Neutrophil (primary cell): ENCODE data around the gene CXCR2.
"Not testable (repeated sequence)": the region's sequence is repeated elsewhere in the genome, so short reads cannot be mapped to it uniquely, and the experiment has no call there.

Experiments used
- H3K27ac ChIP-seq: fragments of 200-600 bp; sonication (generic); 2 replicates; pipeline ENCODE4 v1.5.1; 2016; ENCODE audit warnings: mild to moderate bottlenecking, moderate library complexity
- H3K27me3 ChIP-seq: fragments of 200-600 bp; sonication (generic); 2 replicates; pipeline ENCODE4 v1.6.0; 2016; ENCODE audit warnings: mild to moderate bottlenecking
- H3K36me3 ChIP-seq: fragments of 200-600 bp; sonication (generic); 2 replicates; pipeline ENCODE4 v1.5.1; 2017
- H3K4me1 ChIP-seq, 2 experiments: fragments of 200-600 bp in 1 of 2; sonication (generic) in 1 of 2; 1 replicate in 1 of 2; 2 replicates in 1 of 2; pipeline versions ENCODE4 v1.5.1 to v1.6.1; 2013 to 2016; ENCODE audit warnings: low read depth in 1 of 2, low read length in 1 of 2, mild to moderate bottlenecking in 1 of 2, moderate library complexity in 1 of 2; ENCODE audit not compliant: control insufficient read depth in 1 of 2, insufficient read depth in 1 of 2
- H3K4me3 ChIP-seq, 2 experiments: fragments of 200-600 bp in 1 of 2; sonication (generic) in 1 of 2; 1 replicate in 1 of 2; 2 replicates in 1 of 2; pipeline ENCODE4 v1.5.1; 2013 to 2016; ENCODE audit warnings: low read depth in 1 of 2, low read length in 1 of 2, mild to moderate bottlenecking in 1 of 2, moderate library complexity in 1 of 2
- H3K9me3 ChIP-seq: fragments of 200-600 bp; sonication (generic); 2 replicates; pipeline ENCODE4 v1.5.1; 2016
- CTCF ChIP-seq: fragments of 200-600 bp; sonication (generic); IDR thresholded peaks from 2 replicates; pipeline ENCODE4 v1.5.1; 2016; ENCODE audit warnings: antibody characterized with exemption

Gene CXCR2

DNA sequence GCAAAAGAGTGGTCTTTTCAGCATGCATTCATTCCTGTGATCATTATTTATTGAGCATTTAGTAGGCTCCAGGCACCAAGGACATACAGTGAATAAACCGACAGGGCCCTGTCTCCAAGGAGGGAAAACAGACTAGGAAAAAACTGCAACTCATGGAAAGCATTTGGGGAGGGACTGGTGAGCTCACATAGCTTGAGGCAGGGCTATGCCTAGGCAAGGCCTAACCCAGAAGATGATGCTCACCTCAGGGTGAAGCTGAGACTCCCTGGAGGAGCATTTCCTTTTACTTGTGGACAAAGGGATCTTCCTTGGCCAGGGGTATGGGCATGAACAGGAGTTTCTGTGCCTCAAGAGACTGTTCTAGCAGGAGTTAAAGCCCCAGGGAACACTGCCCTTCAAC lies 37.0 kb downstream of the CXCR2 start:
- H3K4me1 ChIP-seq = peaks cover 82 to 90% of the 10 kb centered on the region in 2 experiments
- H3K36me3 ChIP-seq = peaks cover 41% of the 10 kb centered on the region
- H3K9me3 ChIP-seq = peaks cover 6% of the 10 kb centered on the region
- H3K27me3 ChIP-seq = no peaks in the 10 kb centered on the region
- H3K4me3 ChIP-seq = peak overlapping the region; percentile 98
- H3K27ac ChIP-seq = peak overlapping the region; percentile 91
- TF ChIP-seq CTCF = no peak

DNA sequence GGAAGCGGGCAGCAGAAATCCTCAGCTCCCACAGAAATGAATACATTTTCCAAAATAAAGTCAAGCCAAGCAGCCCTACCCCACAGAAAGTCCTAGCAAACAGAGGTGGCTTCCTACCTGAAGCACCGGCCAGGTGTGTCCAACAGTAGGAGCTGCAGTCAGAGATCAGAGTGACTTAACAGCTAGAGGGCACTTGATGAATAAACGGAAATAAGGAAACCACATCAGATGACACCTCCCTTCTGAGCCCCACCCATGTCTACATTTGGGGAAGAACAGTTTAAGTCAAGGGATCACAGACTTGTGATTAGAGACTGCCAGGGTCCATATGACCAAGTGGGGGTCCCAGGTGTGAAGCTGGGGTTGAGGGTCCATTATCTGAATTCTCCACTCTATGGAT lies 41.0 kb downstream of the CXCR2 start, which contains the start of gene CXCR1:
Gene CXCR1 (minus strand): TSS at position 172 of the 400 bp plus-strand sequence. CDS start 1,751 bp downstream, outside the sequence.
- TF ChIP-seq CTCF = peak; percentile 65
- H3K4me3 ChIP-seq = peak within 1 kb of the TSS; percentile 98
- H3K4me1 ChIP-seq = peaks cover 63 to 65% of the 10 kb centered on the region in 2 experiments
- H3K27me3 ChIP-seq = no peaks in the 10 kb centered on the region
- H3K36me3 ChIP-seq = peaks cover 39% of the 10 kb centered on the region
- peak within 1 kb of the TSS; percentile 91 for H3K27ac ChIP-seq
- peaks cover 6% of the 10 kb centered on the region for H3K9me3 ChIP-seq

GRCh38 chr2:218168016-218168415 lies 42.2 kb downstream of the CXCR2 start:
- TF ChIP-seq CTCF = no peak
- Histone ChIP-seq H3K27me3 (no peaks in the 10 kb centered on the region), H3K4me3 (peak overlapping the region; percentile 98), H3K36me3 (peaks cover 27% of the 10 kb centered on the region), H3K27ac (peak overlapping the region; percentile 91), H3K4me1 (peaks cover 52 to 53% of the 10 kb centered on the region in 2 experiments), H3K9me3 (peaks cover 6% of the 10 kb centered on the region)

GRCh38 chr2:218168635-218169462 lies 43.0 kb downstream of the CXCR2 start:
- peak; percentile 66 for TF ChIP-seq CTCF
- peaks cover 6% of the 10 kb centered on the region for H3K9me3 ChIP-seq
- peak overlapping the region; percentile 51 for H3K27ac ChIP-seq

DNA sequence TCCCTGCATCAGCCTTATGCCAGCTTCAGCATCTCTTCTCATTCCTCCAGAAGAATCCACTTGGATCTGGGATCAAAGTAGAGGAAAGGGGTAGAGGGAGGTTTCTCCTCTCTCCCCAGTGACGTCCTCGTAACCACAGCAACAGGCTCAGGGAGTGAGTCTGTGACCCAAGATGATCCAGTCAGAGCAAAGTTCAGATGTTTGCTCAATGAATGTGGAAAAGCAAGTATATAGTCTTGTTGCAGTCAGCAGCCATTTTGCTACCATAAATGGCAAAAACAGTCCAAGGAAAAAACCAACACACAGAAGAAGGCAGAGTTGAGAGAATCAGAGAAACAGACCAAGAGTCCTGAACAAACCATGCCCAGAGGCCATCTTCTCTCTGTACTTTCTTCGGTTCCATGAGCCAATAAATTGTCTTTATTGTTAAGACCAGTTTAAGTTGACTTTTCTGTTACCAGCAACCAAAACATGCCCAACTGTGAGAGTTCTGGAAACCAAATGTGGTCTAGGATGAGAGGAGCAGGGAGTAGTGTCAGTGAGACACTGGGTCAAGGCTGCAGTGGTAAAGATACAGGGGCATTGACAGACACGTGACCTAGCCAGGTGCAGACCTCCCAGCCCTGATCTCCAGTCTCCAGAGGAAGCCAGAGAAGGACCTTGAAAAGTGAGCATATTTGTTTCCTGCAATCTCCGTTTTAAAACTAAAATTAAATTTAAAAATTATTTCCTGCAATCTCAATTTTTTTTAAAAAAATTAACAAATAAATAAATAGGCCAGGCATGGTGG lies 44.1 kb downstream of the CXCR2 start:
- peaks cover 33 to 34% of the 10 kb centered on the region in 2 experiments for H3K4me1 ChIP-seq
- no peak for TF ChIP-seq CTCF
- H3K27me3 ChIP-seq = no peaks in the 10 kb centered on the region
- peaks cover 8% of the 10 kb centered on the region for H3K36me3 ChIP-seq
- no peak overlapping the region for H3K27ac ChIP-seq
- no peaks in the 10 kb centered on the region for H3K9me3 ChIP-seq
- no peak overlapping the region for H3K4me3 ChIP-seq

More at GRCh38 chr2:218168635-218169462, 43.0 kb downstream of the CXCR2 start:
- Histone ChIP-seq H3K36me3 (peaks cover 19% of the 10 kb centered on the region), H3K4me3 (peak overlapping the region; percentile 98), H3K27me3 (no peaks in the 10 kb centered on the region), H3K4me1 (peaks cover 44 to 45% of the 10 kb centered on the region in 2 experiments)

DNA sequence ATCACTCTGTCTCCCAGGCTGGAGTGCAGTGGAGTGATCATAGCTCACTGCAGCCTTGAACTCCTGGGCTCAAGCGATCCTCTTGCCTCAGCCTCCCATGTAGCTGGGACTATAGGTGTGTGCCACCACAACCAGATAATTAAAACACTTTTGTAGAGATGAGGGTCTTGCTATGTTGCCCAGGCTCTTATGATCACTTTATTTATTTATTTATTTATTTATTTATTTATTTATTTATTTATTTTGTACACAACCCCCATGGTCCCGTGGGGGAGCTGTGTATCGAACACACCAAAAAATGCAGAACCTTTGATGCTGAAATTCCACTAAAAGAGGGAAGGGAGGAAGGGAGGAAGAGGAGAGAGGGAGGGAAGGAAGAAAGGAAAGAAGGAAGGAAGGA lies 45.9 kb downstream of the CXCR2 start:
- H3K27me3 ChIP-seq, H3K36me3 ChIP-seq, H3K4me3 ChIP-seq, H3K9me3 ChIP-seq, H3K27ac ChIP-seq: not testable (repeated sequence)
- peaks cover 25 to 32% of the 10 kb centered on the region in 2 experiments for H3K4me1 ChIP-seq
